Smooth muscle cell (in vitro differentiated cells): ENCODE results near the gene MRAP. TPM values are rescaled to one million over a fixed set of nuclear protein-coding genes. Genes with fewer than 3 reads are reported as not detected.

Experiments used
- DNase-seq: peaks from one replicate; lab custom pipeline; 2025; ENCODE audit not compliant: unreplicated experiment; lab: John Stamatoyannopoulos, UW
- H2AFZ ChIP-seq: fragments of 200-600 bp; sonication (generic); 2 replicates; pipeline ENCODE4 v1.6.0; 2016; ENCODE audit warnings: antibody characterized with exemption, low read depth, mild to moderate bottlenecking
- H3F3A ChIP-seq: fragments of 200-600 bp; sonication (generic); 2 replicates; pipeline ENCODE4 v1.6.0; 2017; ENCODE audit warnings: antibody characterized with exemption, low read depth
- H3K27ac ChIP-seq: fragments of 200-600 bp; sonication (generic); 2 replicates; pipeline ENCODE4 v1.5.1; 2016; ENCODE audit warnings: low read depth, mild to moderate bottlenecking
- H3K27me3 ChIP-seq: fragments of 200-600 bp; sonication (generic); 2 replicates; pipeline ENCODE4 v1.6.1; 2016; ENCODE audit warnings: low read depth, mild to moderate bottlenecking
- H3K36me3 ChIP-seq: fragments of 200-600 bp; sonication (generic); 2 replicates; pipeline ENCODE4 v1.5.1; 2016; ENCODE audit warnings: low read depth
- H3K4me1 ChIP-seq: fragments of 200-600 bp; sonication (generic); 2 replicates; pipeline ENCODE4 v1.5.1; 2016; ENCODE audit warnings: low read depth
- H3K4me2 ChIP-seq: fragments of 200-600 bp; sonication (generic); 2 replicates; pipeline ENCODE4 v1.6.0; 2016; ENCODE audit warnings: mild to moderate bottlenecking
- H3K4me3 ChIP-seq: fragments of 200-600 bp; sonication (generic); 2 replicates; pipeline ENCODE4 v1.5.1; 2016; ENCODE audit warnings: mild to moderate bottlenecking
- H3K79me2 ChIP-seq: fragments of 200-600 bp; sonication (generic); 2 replicates; pipeline ENCODE4 v1.6.0; 2016; ENCODE audit warnings: low read depth, mild to moderate bottlenecking
- H3K9ac ChIP-seq: fragments of 200-600 bp; sonication (generic); 2 replicates; pipeline ENCODE4 v1.6.0; 2016; ENCODE audit warnings: low read depth
- H3K9me3 ChIP-seq: fragments of 200-600 bp; sonication (generic); replicated peaks from 2 replicates; pipeline ENCODE4 v1.5.1; 2016; ENCODE audit warnings: low read depth
- H4K20me1 ChIP-seq: fragments of 200-600 bp; sonication (generic); 2 replicates; pipeline ENCODE4 v1.6.0; 2016; ENCODE audit warnings: low read depth
- CTCF ChIP-seq: fragments of 200-600 bp; sonication (generic); IDR thresholded peaks from 2 replicates; pipeline ENCODE4 v1.5.1; 2017; ENCODE audit warnings: borderline replicate concordance, mild to moderate bottlenecking, antibody characterized with exemption; ENCODE audit not compliant: insufficient read depth, poor library complexity, severe bottlenecking
- WGBS: methylation state at CpG from one replicate; pipeline ENCODE4 v1.1.7; 2016; ENCODE audit warnings: low lambda C conversion rate; 5-methylcytosine and 5-hydroxymethylcytosine counted together
- polyA plus RNA-seq: library from polyadenylated mRNA; unstranded; fragments of >200 nt; fragmentation: Nextera tagmentation; extraction: Ambion mirVana; gene quantifications from 2 replicates; pipeline ENCODE4 v1.2.1, GENCODE V29; 2016
- total RNA-seq: library from RNA; depleted of rRNA; stranded (reverse); fragments of >200 nt; gene quantifications from 2 replicates; pipeline ENCODE4 v1.2.3, GENCODE V29; 2014

Gene MRAP
- total and polyA plus RNA-seq, 2 experiments from 2014 or later: not detected

DNA sequence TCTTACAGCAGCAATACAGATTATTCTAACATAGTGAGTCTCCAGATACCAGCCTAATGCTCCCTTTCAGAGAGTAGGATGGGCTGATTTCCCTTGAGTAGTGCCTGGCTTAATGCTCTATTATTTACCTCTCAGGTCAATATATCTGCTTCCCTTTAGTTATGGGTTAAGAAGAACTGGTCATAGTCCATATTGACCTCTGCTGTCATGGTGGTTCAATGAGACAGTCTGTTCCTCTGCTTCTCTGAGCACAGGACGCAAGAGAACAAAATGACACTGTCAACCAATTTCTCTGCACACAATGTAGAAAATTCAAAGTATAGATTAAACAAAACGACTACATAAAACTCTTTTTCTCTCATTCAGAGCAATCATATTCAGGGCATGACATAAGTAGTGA, 2.9 kb downstream of the MRAP start:
- Histone ChIP-seq H3F3A (no peaks in the 10 kb centered on the region), H3K79me2 (no peaks in the 10 kb centered on the region), H3K4me1 (no peaks in the 10 kb centered on the region), H3K36me3 (no peaks in the 10 kb centered on the region), H2AFZ (no peak overlapping the region), H4K20me1 (no peaks in the 10 kb centered on the region), H3K27ac (no peak overlapping the region), H3K4me3 (no peak overlapping the region), H3K9me3 (no peaks in the 10 kb centered on the region), H3K9ac (no peak overlapping the region), H3K27me3 (no peaks in the 10 kb centered on the region), H3K4me2 (no peak overlapping the region)
- no peak for TF ChIP-seq CTCF
- DNase-seq: no peak
- 90% methylated on average over 2 of the region's 2 CpGs for WGBS

- Histone ChIP-seq H3K4me2 (no peak overlapping the region), H2AFZ (no peak overlapping the region), H3K4me3 (no peak overlapping the region), H3K4me1 (no peaks in the 10 kb centered on the region), H3K9me3 (no peaks in the 10 kb centered on the region), H3K36me3 (no peaks in the 10 kb centered on the region), H3K79me2 (no peaks in the 10 kb centered on the region), H3F3A (no peaks in the 10 kb centered on the region), H3K9ac (no peak overlapping the region), H3K27me3 (no peaks in the 10 kb centered on the region), H3K27ac (no peak overlapping the region), H4K20me1 (no peaks in the 10 kb centered on the region)
- 93% methylated on average over 6 of the region's 6 CpGs for WGBS
- no peak for DNase-seq
- no peak for TF ChIP-seq CTCF
Measured at GRCh38 chr21:32302560-32302959, 3.9 kb downstream of the MRAP start.

- WGBS: 97% methylated on average over 1 of the region's 1 CpG
- H3F3A ChIP-seq: no peaks in the 10 kb centered on the region
- no peak overlapping the region for H3K9ac ChIP-seq
- no peaks in the 10 kb centered on the region for H3K36me3 ChIP-seq
- no peak overlapping the region for H3K27ac ChIP-seq
- H4K20me1 ChIP-seq: no peaks in the 10 kb centered on the region
- no peak for DNase-seq
- no peaks in the 10 kb centered on the region for H3K27me3 ChIP-seq
- no peaks in the 10 kb centered on the region for H3K79me2 ChIP-seq
- H3K9me3 ChIP-seq: no peaks in the 10 kb centered on the region
- H3K4me2 ChIP-seq: no peak overlapping the region
- H3K4me3 ChIP-seq: no peak overlapping the region
- TF ChIP-seq CTCF: no peak
- H2AFZ ChIP-seq: no peak overlapping the region
- H3K4me1 ChIP-seq: no peaks in the 10 kb centered on the region
Measured at GRCh38 chr21:32303385-32303784, 4.7 kb downstream of the MRAP start.

DNA sequence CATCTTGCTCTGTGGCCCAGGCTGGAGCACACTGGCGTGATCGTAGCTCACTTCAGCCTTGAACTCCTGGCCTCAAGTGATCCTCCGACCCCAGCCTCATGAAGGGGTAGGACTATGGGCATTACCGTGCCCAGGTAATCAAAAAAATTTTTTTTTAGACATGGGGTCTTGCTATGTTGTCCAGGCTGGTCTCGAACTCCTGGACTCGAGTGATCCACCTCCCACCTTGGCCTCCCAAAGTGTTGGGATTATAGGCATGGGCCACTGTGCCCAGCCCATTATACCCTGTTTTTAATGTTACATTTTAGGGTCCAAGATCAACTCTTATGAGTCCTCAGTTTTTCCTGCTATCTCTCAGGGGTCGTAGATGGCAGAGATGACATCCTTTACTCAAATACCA, 6.3 kb downstream of the MRAP start:
- H2AFZ ChIP-seq: no peak overlapping the region
- H3F3A ChIP-seq: no peaks in the 10 kb centered on the region
- no peaks in the 10 kb centered on the region for H3K9me3 ChIP-seq
- no peaks in the 10 kb centered on the region for H3K4me1 ChIP-seq
- H3K4me3 ChIP-seq: no peak overlapping the region
- H4K20me1 ChIP-seq: no peaks in the 10 kb centered on the region
- H3K4me2 ChIP-seq: no peak overlapping the region
- TF ChIP-seq CTCF: no peak
- H3K36me3 ChIP-seq: no peaks in the 10 kb centered on the region
- H3K9ac ChIP-seq: no peak overlapping the region
- no peak for DNase-seq
- 99% methylated on average over 7 of the region's 7 CpGs for WGBS
- no peaks in the 10 kb centered on the region for H3K27me3 ChIP-seq
- H3K79me2 ChIP-seq: no peaks in the 10 kb centered on the region
- H3K27ac ChIP-seq: no peak overlapping the region
